Mesothelial cell of epicardium (in vitro differentiated cells): ENCODE measurements around the gene HECW1. TPM values are rescaled to one million over a fixed set of nuclear protein-coding genes. Genes with fewer than 3 reads are reported as not detected.

ENCODE experiments used
- DNase-seq, 2 experiments: peaks; one replicate each; pipeline ENCODE4 v3.0.0; 2021; ENCODE audit warnings: low spot score in 2 of 2; ENCODE audit not compliant: unreplicated experiment in 2 of 2
- H3K27ac Mint-ChIP-seq: 2 replicates; pipeline ENCODE4 v1.8.0; 2021; ENCODE audit warnings: mixed read lengths
- H3K27me3 Mint-ChIP-seq: 2 replicates; pipeline ENCODE4 v1.8.0; 2021; ENCODE audit warnings: low read depth, mixed read lengths
- H3K36me3 Mint-ChIP-seq: 2 replicates; pipeline ENCODE4 v1.8.0; 2021; ENCODE audit warnings: mixed read lengths
- H3K4me1 Mint-ChIP-seq: 2 replicates; pipeline ENCODE4 v1.8.0; 2021; ENCODE audit warnings: mixed read lengths
- H3K4me3 Mint-ChIP-seq: 2 replicates; pipeline ENCODE4 v1.8.0; 2021; ENCODE audit warnings: mild to moderate bottlenecking, moderate library complexity, mixed read lengths
- H3K9me3 Mint-ChIP-seq: 2 replicates; pipeline ENCODE4 v1.8.0; 2021; ENCODE audit warnings: mixed read lengths
- total RNA-seq: library from RNA; stranded (reverse); gene quantifications from 3 replicates; pipeline ENCODE4 v1.2.1, GENCODE V29; 2021
- TF ChIP-seq, protein P1 (sequence below): fragments of 200-600 bp; sonication (generic); IDR thresholded peaks from one replicate; pipeline ENCODE4 v1.5.0; 2021; ENCODE audit warnings: antibody characterized with exemption; ENCODE audit not compliant: unreplicated experiment

Gene HECW1
- total RNA-seq, 1 donor from 2014 or later, result 1.4 TPM

DNA sequence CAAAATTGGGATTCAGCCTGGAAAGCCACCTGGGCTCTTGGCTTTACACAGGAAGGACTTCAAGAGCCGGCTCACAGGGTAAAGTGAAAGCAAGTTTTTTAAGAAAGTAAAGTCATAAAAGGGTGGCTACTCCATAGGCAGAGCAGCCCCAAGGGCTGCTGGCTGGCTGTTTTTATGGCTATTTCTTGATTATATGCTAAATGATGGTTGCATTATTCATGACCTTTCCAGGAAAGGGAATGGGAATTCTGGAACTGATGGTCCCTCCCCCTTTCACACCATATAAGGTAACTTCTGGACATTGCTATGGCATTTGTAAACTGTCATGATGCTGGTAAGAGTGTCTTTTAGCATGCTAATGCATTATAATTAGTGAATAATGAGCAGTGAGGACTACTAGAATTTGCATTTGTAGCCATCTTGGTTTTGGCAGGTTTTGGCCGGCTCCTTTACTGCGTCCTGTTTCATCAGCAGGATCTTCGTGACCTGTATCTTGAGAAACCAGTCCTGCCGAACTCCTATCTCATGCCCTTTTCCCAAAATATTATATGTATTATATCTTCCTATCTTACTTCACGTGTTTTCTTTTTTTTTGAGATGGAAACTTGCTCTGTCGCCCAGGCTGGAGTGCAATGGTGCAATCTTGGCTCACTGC, 80.5 kb downstream of the HECW1 start:
- Mint-ChIP-seq H3K4me1 (peaks cover 12% of the 10 kb centered on the region), H3K36me3 (no peaks in the 10 kb centered on the region), H3K27me3 (no peaks in the 10 kb centered on the region), H3K4me3 (no peak overlapping the region), H3K9me3 (no peaks in the 10 kb centered on the region), H3K27ac (no peak overlapping the region)
- TF ChIP-seq, protein P1, sequence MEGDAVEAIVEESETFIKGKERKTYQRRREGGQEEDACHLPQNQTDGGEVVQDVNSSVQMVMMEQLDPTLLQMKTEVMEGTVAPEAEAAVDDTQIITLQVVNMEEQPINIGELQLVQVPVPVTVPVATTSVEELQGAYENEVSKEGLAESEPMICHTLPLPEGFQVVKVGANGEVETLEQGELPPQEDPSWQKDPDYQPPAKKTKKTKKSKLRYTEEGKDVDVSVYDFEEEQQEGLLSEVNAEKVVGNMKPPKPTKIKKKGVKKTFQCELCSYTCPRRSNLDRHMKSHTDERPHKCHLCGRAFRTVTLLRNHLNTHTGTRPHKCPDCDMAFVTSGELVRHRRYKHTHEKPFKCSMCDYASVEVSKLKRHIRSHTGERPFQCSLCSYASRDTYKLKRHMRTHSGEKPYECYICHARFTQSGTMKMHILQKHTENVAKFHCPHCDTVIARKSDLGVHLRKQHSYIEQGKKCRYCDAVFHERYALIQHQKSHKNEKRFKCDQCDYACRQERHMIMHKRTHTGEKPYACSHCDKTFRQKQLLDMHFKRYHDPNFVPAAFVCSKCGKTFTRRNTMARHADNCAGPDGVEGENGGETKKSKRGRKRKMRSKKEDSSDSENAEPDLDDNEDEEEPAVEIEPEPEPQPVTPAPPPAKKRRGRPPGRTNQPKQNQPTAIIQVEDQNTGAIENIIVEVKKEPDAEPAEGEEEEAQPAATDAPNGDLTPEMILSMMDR, result no peak
- no peak for DNase-seq

DNA sequence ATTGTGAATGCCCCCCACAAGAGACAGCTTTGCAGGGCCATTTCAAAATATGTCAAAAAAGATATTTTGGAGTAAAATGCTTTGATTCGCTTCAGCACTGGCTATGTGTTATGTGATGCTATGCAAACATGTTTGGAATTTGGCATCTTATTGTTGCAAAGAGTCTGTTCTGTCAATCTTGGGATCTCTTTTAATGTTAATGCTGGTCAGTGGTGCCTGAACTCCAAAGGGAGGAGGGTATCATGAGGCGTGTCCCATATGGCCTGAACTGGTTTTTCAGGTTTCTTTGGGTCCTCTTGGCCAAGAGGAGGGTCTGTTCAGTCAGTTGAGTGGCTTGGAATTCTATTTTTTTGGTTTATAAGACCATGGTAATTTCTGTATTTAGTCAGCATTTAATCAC, 81.4 kb downstream of the HECW1 start:
- Mint-ChIP-seq H3K27ac (no peak overlapping the region), H3K4me1 (peaks cover 12% of the 10 kb centered on the region), H3K9me3 (no peaks in the 10 kb centered on the region), H3K4me3 (no peak overlapping the region), H3K27me3 (no peaks in the 10 kb centered on the region), H3K36me3 (no peaks in the 10 kb centered on the region)
- TF ChIP-seq, protein P1, result no peak
- DNase-seq, result no peak

DNA sequence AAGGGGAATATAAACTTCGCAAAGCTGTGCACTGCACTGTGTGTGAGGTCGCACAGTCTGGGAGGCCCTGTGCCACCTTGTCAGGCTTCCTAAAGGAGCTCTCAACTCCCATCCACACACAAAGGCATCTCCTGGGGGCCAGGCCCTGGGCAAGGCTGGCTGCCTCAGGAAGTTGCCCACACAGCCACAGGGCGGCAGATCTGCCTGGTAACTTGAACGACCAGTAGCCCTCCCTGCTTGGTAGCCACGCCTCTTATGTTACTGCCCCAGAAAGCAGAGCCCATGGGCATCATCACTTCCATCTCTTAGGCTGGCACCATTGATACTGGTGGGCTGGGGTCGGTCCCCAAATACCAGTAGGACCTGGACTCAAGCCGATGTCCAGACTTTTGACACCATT, 82.8 kb downstream of the HECW1 start:
- no peaks in the 10 kb centered on the region for H3K9me3 Mint-ChIP-seq
- no peaks in the 10 kb centered on the region for H3K36me3 Mint-ChIP-seq
- peaks cover 14% of the 10 kb centered on the region for H3K4me1 Mint-ChIP-seq
- TF ChIP-seq, protein P1, result no peak
- no peak overlapping the region for H3K27ac Mint-ChIP-seq
- H3K27me3 Mint-ChIP-seq, result no peaks in the 10 kb centered on the region
- DNase-seq, result no peak
- H3K4me3 Mint-ChIP-seq, result no peak overlapping the region

DNA sequence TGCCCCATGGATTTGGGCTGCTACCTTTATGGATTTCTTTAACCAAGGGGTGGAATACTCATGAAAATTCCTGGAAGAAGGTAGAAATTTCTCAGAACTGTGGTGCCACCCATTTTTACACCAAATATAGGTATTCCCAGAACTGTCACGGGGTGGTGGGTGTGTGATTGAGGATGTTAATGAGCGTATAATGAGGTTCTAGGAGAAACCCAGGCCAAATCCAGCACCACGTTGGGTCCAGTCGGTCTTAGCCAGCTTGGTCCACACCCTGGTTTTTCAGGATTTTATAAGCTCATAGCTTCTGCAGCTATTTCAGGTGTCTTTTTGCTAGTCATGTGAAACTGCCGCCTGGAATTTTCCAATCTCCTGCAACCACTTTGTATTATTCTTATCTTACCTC, 83.3 kb downstream of the HECW1 start:
- no peak for DNase-seq
- Mint-ChIP-seq H3K9me3 (no peaks in the 10 kb centered on the region), H3K27me3 (peaks cover 3% of the 10 kb centered on the region), H3K4me1 (peaks cover 14% of the 10 kb centered on the region), H3K27ac (no peak overlapping the region), H3K36me3 (no peaks in the 10 kb centered on the region), H3K4me3 (no peak overlapping the region)
- TF ChIP-seq, protein P1, result no peak

DNA sequence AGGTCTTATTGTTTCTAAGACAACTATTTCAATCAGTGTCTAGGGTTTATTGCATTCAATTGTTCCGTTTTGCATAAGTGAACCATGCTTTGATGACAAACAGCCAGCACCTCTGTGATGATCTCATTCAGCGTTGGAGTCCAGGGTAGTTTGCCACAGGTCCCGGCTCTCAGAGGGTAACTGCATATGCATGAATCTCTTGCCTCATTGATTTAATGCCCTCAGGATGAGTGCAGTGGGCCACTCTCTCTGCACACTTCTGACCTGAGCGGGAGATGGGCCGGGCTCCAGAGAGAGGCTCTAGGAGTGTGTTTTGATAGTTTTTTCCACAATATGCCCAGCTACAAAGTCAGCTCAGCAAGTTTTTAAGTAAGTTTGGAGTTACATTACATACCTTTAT, 83.9 kb downstream of the HECW1 start:
- Mint-ChIP-seq H3K4me1 (peaks cover 14% of the 10 kb centered on the region), H3K27ac (no peak overlapping the region), H3K9me3 (no peaks in the 10 kb centered on the region), H3K36me3 (no peaks in the 10 kb centered on the region), H3K27me3 (peaks cover 3% of the 10 kb centered on the region), H3K4me3 (no peak overlapping the region)
- no peak for DNase-seq
- TF ChIP-seq, protein P1, result no peak

DNA sequence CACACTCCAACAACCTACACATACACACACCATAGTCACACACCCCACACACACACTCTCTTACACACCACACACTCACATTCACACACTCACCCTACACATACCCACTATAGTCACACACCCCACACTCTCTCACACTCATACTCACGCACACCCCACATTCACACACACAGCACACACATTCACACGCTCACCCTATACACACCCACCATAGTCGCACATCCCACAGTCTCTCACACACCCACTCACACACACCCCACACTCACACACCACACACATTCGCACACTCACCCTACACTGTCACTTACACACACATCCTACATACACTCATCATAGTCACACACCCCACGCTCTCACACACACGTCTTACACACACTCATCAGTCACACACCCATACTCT, 85.6 kb downstream of the HECW1 start:
- Mint-ChIP-seq H3K27me3 (peaks cover 3% of the 10 kb centered on the region), H3K9me3 (no peaks in the 10 kb centered on the region), H3K36me3 (no peaks in the 10 kb centered on the region), H3K4me3 (no peak overlapping the region), H3K4me1 (peaks cover 14% of the 10 kb centered on the region), H3K27ac (no peak overlapping the region)
- TF ChIP-seq, protein P1, result no peak
- DNase-seq, result no peak
